Body of pancreas (tissue), 4 donors: ENCODE results near the gene CLCN5. TPM values are rescaled to one million over a fixed set of nuclear protein-coding genes. Genes with fewer than 3 reads are reported as not detected.

Experiments used
- ATAC-seq: fragments of 150-250 bp; one replicate; pipeline ENCODE4 v1.9.1; 2016
- DNase-seq, 4 donors: peaks; one replicate each; pipeline ENCODE4 v3.0.0-alpha.2; 2019
- H3K27ac ChIP-seq, 4 donors: fragments of 200-600 bp; sonication (generic); 1 replicate in 3 of 4; 2 replicates in 1 of 4; pipeline versions ENCODE4 v1.5.1 to v1.6.1; 2016 to 2019; ENCODE audit warnings: mild to moderate bottlenecking in 1 of 4, mixed read lengths in 1 of 4, moderate library complexity in 1 of 4
- H3K27me3 ChIP-seq, 2 donors: fragments of 200-600 bp; sonication (generic); one replicate each; pipeline ENCODE4 v1.6.0; 2016; ENCODE audit warnings: mild to moderate bottlenecking in 1 of 2
- H3K36me3 ChIP-seq, 2 donors: fragments of 200-600 bp; sonication (generic); replicated peaks in 1 of 2; 2 replicates each; pipeline ENCODE4 v1.5.1; 2016; ENCODE audit warnings: low read depth in 2 of 2; ENCODE audit not compliant: insufficient read depth in 1 of 2
- H3K4me1 ChIP-seq: fragments of 200-600 bp; sonication (generic); one replicate; pipeline ENCODE4 v1.6.0; 2016
- H3K4me3 ChIP-seq, 2 donors: fragments of 200-600 bp; sonication (generic); 1 replicate in 1 of 2; 2 replicates in 1 of 2; pipeline ENCODE4 v1.5.1; 2016 to 2019
- H3K9me3 ChIP-seq, 3 donors: fragments of 200-600 bp; sonication (generic); 1 replicate in 2 of 3; 2 replicates in 1 of 3; pipeline ENCODE4 v1.5.1; 2016
- CTCF ChIP-seq, 7 experiments: fragments of 450-650 bp in 4 of 7; fragments of 200-600 bp in 3 of 7; sonication (generic) in 3 of 7; IDR thresholded peaks; one replicate each; pipeline ENCODE4 v1.5.1; 2016 to 2019; ENCODE audit warnings: antibody characterized with exemption in 7 of 7
- POLR2A ChIP-seq, 3 donors: fragments of 450-650 bp; IDR thresholded peaks; one replicate each; pipeline ENCODE4 v1.6.1; 2016; ENCODE audit warnings: antibody characterized with exemption in 3 of 3, mild to moderate bottlenecking in 2 of 3
- WGBS, 2 donors: methylation state at CpG; one replicate each; pipeline ENCODE4 v1.1.5; 2017; 5-methylcytosine and 5-hydroxymethylcytosine counted together
- intact Hi-C: fragments of 100-400 bp; cut with DNase I; formaldehyde crosslinking; loops from one replicate; pipeline ENCODE4 v1.15.1; 2023
- total RNA-seq, 2 donors: library from RNA; depleted of rRNA; stranded (reverse); fragments of >200 nt; gene quantifications; one replicate each; pipeline ENCODE4 v1.1.0, GENCODE V29; 2016

Gene CLCN5
- total RNA-seq, 2 donors from 2014 or later: 2.0 to 5.2 TPM

GRCh38 chrX:50036426-50036825 is 114.0 kb downstream of the CLCN5 start:
- Histone ChIP-seq H3K4me3 (no peak overlapping the region), H3K27me3 (no peaks in the 10 kb centered on the region), H3K36me3 (no peaks in the 10 kb centered on the region), H3K27ac (no peak overlapping the region), H3K9me3 (no peaks in the 10 kb centered on the region), H3K4me1 (no peaks in the 10 kb centered on the region)
- DNase-seq (no peak), ATAC-seq (no peak)
- intact Hi-C loops: no loop called here
- no peak for TF ChIP-seq CTCF (IDR thresholded peaks at IDR 0.05)
- TF ChIP-seq POLR2A (IDR thresholded peaks at IDR 0.05): no peak
- WGBS, 2 donors: 49 to 62% methylated on average over 2 of the region's 2 CpGs

GRCh38 chrX:50045823-50046222 is 123.4 kb downstream of the CLCN5 start:
- intact Hi-C loops: no loop called here

GRCh38 chrX:50049228-50049627 is 126.8 kb downstream of the CLCN5 start:
- H3K36me3 ChIP-seq: no peaks in the 10 kb centered on the region
- intact Hi-C loops: no loop called here
- TF ChIP-seq CTCF (IDR thresholded peaks at IDR 0.05): no peak
- no peak for TF ChIP-seq POLR2A (IDR thresholded peaks at IDR 0.05)
- 93 to 100% methylated on average over 1 of the region's 1 CpG for WGBS, 2 donors
- no peak for ATAC-seq
- no peak overlapping the region for H3K27ac ChIP-seq
- no peaks in the 10 kb centered on the region for H3K4me1 ChIP-seq
- no peak for DNase-seq
- no peaks in the 10 kb centered on the region for H3K27me3 ChIP-seq
- no peaks in the 10 kb centered on the region for H3K9me3 ChIP-seq
- H3K4me3 ChIP-seq: no peak overlapping the region

More at GRCh38 chrX:50045823-50046222, 123.4 kb downstream of the CLCN5 start:
- TF ChIP-seq CTCF (IDR thresholded peaks at IDR 0.05) (no peak), POLR2A (IDR thresholded peaks at IDR 0.05) (no peak)
- Histone ChIP-seq H3K27me3 (no peaks in the 10 kb centered on the region), H3K4me3 (no peak overlapping the region), H3K27ac (no peak overlapping the region), H3K4me1 (no peaks in the 10 kb centered on the region), H3K36me3 (no peaks in the 10 kb centered on the region), H3K9me3 (no peaks in the 10 kb centered on the region)
- DNase-seq: no peak
- no peak for ATAC-seq
- WGBS, 2 donors: 78 to 81% methylated on average over 3 of the region's 3 CpGs

- Histone ChIP-seq H3K36me3 (no peaks in the 10 kb centered on the region), H3K27me3 (no peaks in the 10 kb centered on the region), H3K9me3 (no peaks in the 10 kb centered on the region), H3K27ac (no peak overlapping the region), H3K4me3 (no peak overlapping the region), H3K4me1 (no peaks in the 10 kb centered on the region)
- WGBS, 2 donors: 80 to 89% methylated on average over 1 of the region's 1 CpG
- intact Hi-C loops: no loop called here
- TF ChIP-seq CTCF (IDR thresholded peaks at IDR 0.05): no peak
- no peak for TF ChIP-seq POLR2A (IDR thresholded peaks at IDR 0.05)
- DNase-seq (no peak), ATAC-seq (no peak)
These were observed 131.8 kb downstream of the CLCN5 start for GRCh38 chrX:50054147-50054546.

- intact Hi-C loops: no loop called here
- no peaks in the 10 kb centered on the region for H3K9me3 ChIP-seq
- ATAC-seq: no peak
- H3K27me3 ChIP-seq: no peaks in the 10 kb centered on the region
- H3K36me3 ChIP-seq: no peaks in the 10 kb centered on the region
- H3K27ac ChIP-seq: no peak overlapping the region
- no peaks in the 10 kb centered on the region for H3K4me1 ChIP-seq
- no peak for TF ChIP-seq POLR2A (IDR thresholded peaks at IDR 0.05)
- TF ChIP-seq CTCF (IDR thresholded peaks at IDR 0.05): no peak
- no peak overlapping the region for H3K4me3 ChIP-seq
- 35 to 52% methylated on average over 4 of the region's 4 CpGs for WGBS, 2 donors
- DNase-seq: no peak
These were observed 144.0 kb downstream of the CLCN5 start for GRCh38 chrX:50066318-50066937.
